Stimulated activated CD8-positive, alpha-beta memory T cell treated with anti-CD3 and anti-CD28 coated beads, Interleukin-7, amount 100 ng/mL, for 24 hours (primary cell): ENCODE measurements around the gene TBX2.

Experiments
- DNase-seq: peaks from one replicate; pipeline ENCODE4 v3.0.0-alpha.2; 2020; ENCODE audit warnings: low read depth

Gene TBX2

GRCh38 chr17:61368832-61369450, 30.7 kb upstream of the TBX2 start:
- DNase-seq, result no peak

- DNase-seq, result no peak
These were observed 29.9 kb upstream of the TBX2 start for GRCh38 chr17:61369751-61370150.

- DNase-seq, result no peak
These were observed 28.5 kb upstream of the TBX2 start for GRCh38 chr17:61371179-61371578.

DNA sequence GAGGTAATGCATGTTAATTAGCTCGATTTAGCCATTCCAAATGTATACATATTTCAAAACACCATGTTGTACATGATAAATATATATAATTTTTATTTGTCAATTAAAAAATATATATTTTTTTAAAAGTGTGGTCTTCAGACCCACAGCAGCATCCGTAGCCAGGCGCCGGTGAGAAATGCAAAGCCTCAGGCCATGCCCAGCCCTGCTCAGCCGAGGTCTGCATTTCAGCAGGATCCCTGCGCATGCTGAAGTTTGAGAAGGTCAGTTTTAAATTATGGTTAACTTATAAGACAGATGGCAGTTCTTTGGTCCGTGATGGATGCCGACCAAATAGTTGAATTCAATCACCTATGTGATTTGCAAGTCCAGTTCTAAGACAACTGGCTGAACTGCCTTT, 28.0 kb upstream of the TBX2 start:
- DNase-seq, result no peak

GRCh38 chr17:61372436-61372835, 27.2 kb upstream of the TBX2 start:
- no peak for DNase-seq

DNA sequence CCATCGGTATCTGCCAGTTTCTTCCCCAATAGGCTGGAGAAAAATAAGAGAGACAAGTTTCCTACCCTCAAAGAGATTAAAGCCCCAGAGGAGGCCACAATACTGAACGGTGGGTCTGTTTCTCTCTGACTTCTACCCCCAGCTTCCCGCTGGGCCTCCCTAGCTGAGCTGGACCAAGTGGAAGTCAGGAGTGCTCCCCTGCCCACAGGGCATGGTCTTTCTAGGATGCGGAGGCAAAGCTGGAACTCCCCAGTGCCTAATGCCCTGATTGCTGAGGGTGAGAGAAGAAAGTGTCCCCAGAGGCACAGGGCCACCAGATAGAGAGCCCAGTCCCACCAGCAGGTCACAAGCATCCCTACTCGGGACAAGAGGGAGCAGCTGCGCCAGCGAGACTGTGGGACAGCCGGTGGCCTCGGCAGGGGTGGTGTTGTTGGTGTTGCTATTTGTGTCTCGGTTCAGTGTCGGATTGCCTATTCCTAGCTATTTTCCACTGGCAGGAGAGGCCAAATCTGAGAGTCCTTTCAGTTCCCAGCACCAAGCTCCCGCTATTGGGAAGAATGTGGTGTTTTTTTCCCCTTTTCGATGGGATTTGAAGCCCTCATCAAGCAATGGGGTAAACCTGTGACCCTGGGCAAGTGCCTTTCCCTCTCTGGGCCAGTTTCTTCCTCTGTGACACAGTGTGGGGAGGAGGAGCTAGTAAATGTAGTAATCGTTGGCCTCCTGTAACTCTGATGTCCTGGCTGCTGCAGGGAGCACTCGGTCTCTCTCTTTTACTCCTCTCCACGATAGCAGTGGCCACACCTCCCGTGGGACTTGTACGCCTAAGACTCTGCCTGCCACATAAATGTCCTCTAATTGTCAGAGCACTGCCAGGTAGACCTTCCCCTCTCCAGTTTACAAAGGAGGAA, 22.5 kb upstream of the TBX2 start:
- no peak for DNase-seq

- DNase-seq, result no peak
These were observed 20.8 kb upstream of the TBX2 start for GRCh38 chr17:61378658-61379456.

DNA sequence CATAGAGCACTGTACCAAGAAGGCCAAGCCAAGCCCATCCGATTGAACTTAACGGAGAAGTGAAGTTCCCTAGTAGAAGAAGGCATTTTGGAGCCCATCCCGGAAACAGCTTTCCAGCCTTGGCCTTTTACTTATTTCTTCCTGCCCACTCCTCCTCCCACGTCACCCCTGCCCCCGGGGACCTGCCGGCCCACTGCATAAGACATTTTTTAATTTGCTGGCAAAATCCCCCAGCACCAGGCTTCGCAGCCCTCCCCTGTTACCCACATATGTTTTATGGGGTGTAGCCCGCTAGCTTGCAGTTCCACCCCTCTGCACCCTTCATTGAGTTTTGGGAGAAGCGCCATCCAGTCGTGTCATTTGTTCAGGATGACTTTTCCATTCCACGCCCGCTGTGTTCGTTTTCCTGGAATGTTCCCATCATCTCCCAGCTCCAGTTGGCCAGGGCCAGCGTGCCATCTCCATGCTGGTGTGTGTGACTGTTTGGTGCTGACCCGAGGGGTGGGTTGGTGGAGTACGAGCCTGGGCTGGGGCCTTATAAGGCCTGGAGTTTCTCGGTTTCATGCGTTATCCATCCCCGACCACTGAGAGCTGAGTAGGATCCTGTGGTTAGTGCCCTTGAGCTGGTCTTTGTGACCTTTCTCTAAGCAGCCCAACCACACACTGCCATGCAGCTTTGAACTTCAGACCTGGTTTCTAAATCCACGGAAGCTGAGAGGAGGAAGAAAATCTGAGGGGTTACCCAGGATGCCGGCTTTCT, 20.0 kb upstream of the TBX2 start:
- DNase-seq, result no peak

DNA sequence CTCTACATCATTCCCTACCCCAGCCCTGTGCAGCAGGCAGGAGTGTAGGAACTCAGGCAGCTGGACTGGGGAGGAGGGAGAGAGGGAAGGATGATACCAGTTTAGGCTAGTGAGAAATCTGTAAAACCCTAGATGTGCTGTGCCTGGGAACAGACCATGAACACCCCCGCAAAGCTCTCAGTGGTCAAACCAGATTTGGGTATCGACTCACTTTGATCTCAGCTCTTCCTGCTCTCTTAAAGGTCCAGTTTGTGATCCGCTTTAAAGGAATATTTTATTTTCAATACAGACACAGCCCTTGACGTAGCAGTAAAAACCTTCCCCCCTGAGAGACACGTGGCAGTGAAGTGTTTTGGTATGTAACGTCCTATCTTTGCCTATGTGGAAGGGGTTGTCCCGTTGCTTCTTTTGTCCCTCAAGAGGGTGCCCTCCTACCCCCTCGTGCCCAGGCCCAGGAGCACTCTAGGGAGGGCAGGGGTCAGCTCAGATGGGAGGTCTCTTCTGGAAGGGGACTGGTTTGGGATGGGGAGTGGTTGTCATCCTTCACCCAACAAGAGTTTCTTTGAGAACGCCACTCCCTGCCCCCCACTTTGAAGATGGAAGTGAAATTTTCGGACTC, 19.3 kb upstream of the TBX2 start:
- no peak for DNase-seq

- no peak for DNase-seq
These were observed 18.7 kb upstream of the TBX2 start for GRCh38 chr17:61380836-61381525.

DNA sequence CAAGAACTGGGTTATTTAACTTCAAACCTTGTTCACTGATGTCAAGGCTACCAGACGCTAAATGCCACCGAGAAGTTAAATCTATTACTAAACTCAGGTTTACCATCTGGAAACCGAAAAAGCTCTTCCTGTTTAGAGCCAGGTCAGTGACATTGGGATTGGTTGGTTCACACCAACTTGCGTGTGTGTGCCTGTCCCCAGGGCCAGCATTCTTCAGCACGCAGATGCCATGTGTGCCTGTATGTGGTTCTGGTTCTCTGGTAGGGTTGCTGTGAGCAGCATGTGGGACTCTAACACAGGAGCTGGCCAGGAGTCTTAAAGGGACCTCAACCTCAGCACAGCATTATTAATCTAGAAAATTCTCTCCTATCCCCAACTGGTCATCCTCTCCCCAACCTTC, 18.1 kb upstream of the TBX2 start:
- DNase-seq, result no peak

- no peak for DNase-seq
These were observed 16.6 kb upstream of the TBX2 start for GRCh38 chr17:61382796-61383688.

DNA sequence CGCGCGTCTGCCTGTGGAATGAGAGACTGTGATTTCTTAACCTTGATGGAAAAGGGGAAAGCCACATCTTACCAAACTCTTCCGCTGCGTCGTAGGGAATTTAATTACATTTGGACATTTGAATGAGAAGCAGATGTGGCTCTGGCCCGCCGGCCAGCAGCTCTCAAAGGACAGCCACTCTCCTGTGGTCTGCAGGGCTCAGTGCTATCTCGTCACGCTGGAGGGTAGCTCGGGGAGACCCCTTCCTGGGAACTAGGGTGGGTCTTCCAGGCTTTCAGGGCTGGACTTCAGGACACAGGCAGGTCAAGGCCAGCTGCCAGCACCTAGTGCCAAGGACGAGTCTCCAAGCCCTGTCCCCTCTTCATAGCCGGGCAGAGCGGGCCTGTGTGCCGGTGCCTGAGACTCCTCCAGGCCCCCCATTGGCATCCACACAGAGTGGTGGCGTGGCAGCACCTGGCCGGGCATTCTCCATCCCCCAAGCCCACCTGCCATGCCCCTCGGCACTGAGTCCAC, 15.9 kb upstream of the TBX2 start:
- DNase-seq, result no peak

DNA sequence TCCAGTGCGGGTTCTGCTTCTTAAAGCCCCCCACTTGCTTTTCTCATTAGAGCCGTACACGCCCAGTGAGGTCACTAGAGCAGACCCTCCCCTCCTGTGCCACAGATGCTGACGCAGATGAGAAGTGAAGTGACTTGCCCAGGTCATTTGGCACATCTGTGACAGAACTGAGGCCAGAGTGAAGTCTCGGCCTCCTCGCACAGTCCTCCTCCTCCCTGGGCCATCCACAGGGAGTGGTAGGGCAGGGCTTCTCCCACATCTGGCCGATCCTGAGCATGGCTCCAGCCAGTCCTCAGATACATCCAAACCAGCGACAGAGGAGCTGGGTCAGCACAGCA, 15.3 kb upstream of the TBX2 start:
- DNase-seq, result no peak

- no peak for DNase-seq
These were observed 14.7 kb upstream of the TBX2 start for GRCh38 chr17:61384692-61385576.

DNA sequence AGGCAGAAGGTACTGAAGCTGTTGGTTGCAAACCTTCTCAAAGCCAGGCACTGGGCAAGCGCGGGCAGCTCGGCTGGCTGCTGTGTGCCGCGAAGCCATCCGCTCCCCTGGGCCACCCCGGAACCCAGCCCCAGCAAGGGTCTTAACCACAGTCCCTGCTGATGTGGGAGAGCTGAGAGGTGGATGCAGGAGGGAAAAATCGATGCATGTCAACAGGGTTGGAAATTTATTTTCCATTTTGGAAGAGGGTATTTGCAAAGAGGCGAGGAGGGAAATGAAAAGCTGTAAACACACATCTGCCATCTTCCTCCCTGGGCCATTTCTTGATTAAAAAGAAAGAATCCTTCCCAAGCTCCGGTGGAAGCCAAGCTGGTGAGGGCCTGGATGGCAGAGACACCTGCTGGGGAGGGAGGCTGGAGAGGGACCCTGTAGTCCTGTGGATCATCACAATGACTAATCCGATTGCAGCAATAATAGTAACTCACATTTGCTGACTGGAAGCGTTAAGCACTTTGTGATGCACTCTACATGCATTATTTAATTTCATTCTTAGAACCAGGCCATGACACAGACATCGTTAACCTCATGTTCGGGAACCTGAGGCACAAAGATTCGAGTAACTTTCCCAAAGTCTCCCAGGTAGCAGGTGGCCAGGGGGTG, 13.9 kb upstream of the TBX2 start:
- no peak for DNase-seq

DNA sequence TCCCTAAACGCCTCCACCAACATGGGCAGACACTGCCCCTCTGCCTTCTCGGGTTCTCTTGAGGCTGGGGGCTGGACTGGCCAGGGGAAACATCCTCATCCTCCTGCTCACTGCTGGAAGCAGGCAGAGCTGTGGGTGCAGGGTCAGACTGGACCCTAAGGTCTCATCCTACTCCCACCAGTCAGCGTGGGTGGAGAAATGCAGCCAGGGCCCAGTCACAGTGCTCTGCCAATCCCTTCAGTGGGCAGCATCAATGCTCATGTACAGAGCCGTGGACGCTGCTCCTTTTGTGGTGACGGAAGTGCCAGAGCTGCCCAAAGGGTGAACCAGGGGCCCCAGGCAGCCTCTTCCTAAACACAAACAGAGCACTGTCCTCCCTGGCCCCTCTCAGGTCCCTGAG, 13.4 kb upstream of the TBX2 start:
- DNase-seq, result no peak

DNA sequence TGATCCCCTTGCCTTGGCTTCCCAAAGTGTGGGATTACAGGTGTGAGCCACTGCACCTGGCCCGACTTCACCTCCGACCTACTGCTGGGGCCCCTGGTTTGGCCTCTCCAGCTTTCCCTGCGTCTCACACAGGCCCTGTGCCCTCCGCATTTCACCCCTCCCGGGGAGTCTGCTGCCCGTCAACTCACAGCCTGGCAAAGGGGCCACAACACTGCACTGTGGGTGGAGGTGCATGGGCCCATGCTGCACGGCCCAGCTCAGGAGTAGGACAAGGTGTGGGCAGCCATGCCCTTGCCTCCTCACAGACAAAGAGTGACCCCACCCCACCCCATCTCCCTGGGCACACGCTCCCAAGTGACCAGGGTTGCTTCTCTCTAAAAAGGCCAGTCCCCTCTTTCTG, 12.6 kb upstream of the TBX2 start:
- no peak for DNase-seq
